ENCODE measurements around the gene PTTG1IP.
"Not testable (repeated sequence)": the region's sequence is repeated elsewhere in the genome, so short reads cannot be mapped to it uniquely, and the experiment has no call there.

Gene PTTG1IP

GRCh38 chr21:44918581-44919033 is 45.1 kb upstream of the PTTG1IP start:
- H3K4me3 ChIP-seq (ENCODE audit: low read depth, low read length), result peak overlapping the region; percentile 82
- no peak for TF ChIP-seq CTCF (IDR thresholded peaks at IDR 0.05; ENCODE audit: low read depth, low read length, missing control alignments)
- DNase-seq (ENCODE audit: low read depth), result no peak

GRCh38 chr21:44918107-44918470 is 44.6 kb upstream of the PTTG1IP start:
- no peak for DNase-seq (ENCODE audit: low read depth)
- peak overlapping the region; percentile 82 for H3K4me3 ChIP-seq (ENCODE audit: low read depth, low read length)
- no peak for TF ChIP-seq CTCF (IDR thresholded peaks at IDR 0.05; ENCODE audit: low read depth, low read length, missing control alignments)

GRCh38 chr21:44917446-44918106 is 44.1 kb upstream of the PTTG1IP start:
- no peak for DNase-seq (ENCODE audit: low read depth)
- no peak for TF ChIP-seq CTCF (IDR thresholded peaks at IDR 0.05; ENCODE audit: low read depth, low read length, missing control alignments)
- peak overlapping the region; percentile 82 for H3K4me3 ChIP-seq (ENCODE audit: low read depth, low read length)

- H3K4me3 ChIP-seq (ENCODE audit: low read depth, low read length), result no peak overlapping the region; the same call in 1 of the 2 replicates
- DNase-seq (ENCODE audit: low read depth), result no peak
- TF ChIP-seq CTCF (IDR thresholded peaks at IDR 0.05; ENCODE audit: low read depth, low read length, missing control alignments), result no peak
Observed at GRCh38 chr21:44916965-44917364, 43.5 kb upstream of the PTTG1IP start.

- no peak for DNase-seq (ENCODE audit: low read depth)
- no peak for TF ChIP-seq CTCF (IDR thresholded peaks at IDR 0.05; ENCODE audit: low read depth, low read length, missing control alignments)
- peak overlapping the region; percentile 23 for H3K4me3 ChIP-seq (ENCODE audit: low read depth, low read length)
Observed at GRCh38 chr21:44914176-44914874, 40.8 kb upstream of the PTTG1IP start.

GRCh38 chr21:44913425-44914175 is 40.1 kb upstream of the PTTG1IP start:
- no peak for TF ChIP-seq CTCF (IDR thresholded peaks at IDR 0.05; ENCODE audit: low read depth, low read length, missing control alignments)
- peak overlapping the region; percentile 23 for H3K4me3 ChIP-seq (ENCODE audit: low read depth, low read length)
- no peak for DNase-seq (ENCODE audit: low read depth)

- H3K4me3 ChIP-seq (ENCODE audit: low read depth, low read length); DNase-seq (ENCODE audit: low read depth): not testable (repeated sequence)
Observed at GRCh38 chr21:44912506-44913412, 39.3 kb upstream of the PTTG1IP start.

Data from GM12864 (cell line).